T-helper 2 cell treated with Interferon-gamma antibody and Interleukin-4, amounts not matched to agents 5 μg/mL and 100 μg/mL, for 36 hours (primary cell): ENCODE data around the gene SPATA2L.
"Not testable (repeated sequence)": the region's sequence is repeated elsewhere in the genome, so short reads cannot be mapped to it uniquely, and the experiment has no call there.

Experiments used
- DNase-seq: peaks from one replicate; pipeline ENCODE4 v3.0.0; 2021; ENCODE audit warnings: low spot score
- H3K27ac Mint-ChIP-seq: one replicate; pipeline ENCODE4 v1.8.0; 2021; ENCODE audit warnings: mild to moderate bottlenecking, mixed read lengths
- H3K27me3 Mint-ChIP-seq: one replicate; pipeline ENCODE4 v1.8.0; 2021; ENCODE audit warnings: low read depth, mixed read lengths
- H3K36me3 Mint-ChIP-seq: one replicate; pipeline ENCODE4 v1.8.0; 2021; ENCODE audit warnings: low read depth, mixed read lengths
- H3K4me1 Mint-ChIP-seq: one replicate; pipeline ENCODE4 v1.8.0; 2021; ENCODE audit warnings: low read depth, mixed read lengths
- H3K4me3 Mint-ChIP-seq: one replicate; pipeline ENCODE4 v1.8.0; 2022; ENCODE audit warnings: mild to moderate bottlenecking, moderate library complexity, mixed read lengths
- H3K9me3 Mint-ChIP-seq: one replicate; pipeline ENCODE4 v1.8.0; 2021; ENCODE audit warnings: mixed read lengths

SPATA2L gene

GRCh38 chr16:89706518-89707260, 5.2 kb upstream of the SPATA2L start:
- no peak overlapping the region for H3K27ac Mint-ChIP-seq
- H3K4me1 Mint-ChIP-seq: peaks cover 8% of the 10 kb centered on the region
- H3K36me3 Mint-ChIP-seq: no peaks in the 10 kb centered on the region
- DNase-seq: no peak
- H3K9me3 Mint-ChIP-seq: no peaks in the 10 kb centered on the region
- no peak overlapping the region for H3K4me3 Mint-ChIP-seq
- no peaks in the 10 kb centered on the region for H3K27me3 Mint-ChIP-seq

DNA sequence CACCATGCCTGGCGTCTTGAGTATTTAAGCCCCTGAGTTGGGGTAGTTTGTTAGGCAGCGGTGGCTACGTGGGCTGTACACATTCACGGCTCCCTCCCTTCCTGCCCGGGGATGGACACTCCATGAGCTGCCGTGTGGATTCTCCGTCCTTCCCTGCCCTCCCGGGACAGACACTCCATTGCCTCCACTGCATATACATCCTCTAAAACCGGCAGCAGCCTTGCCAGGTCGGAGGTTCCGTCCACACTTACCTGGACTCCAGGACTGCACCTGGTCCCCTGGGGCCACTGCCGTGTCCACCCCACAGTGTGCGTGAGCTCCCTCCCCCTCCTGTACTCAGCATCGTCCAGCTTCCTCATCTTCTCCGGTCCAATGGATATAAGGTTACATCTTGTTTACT, 3.5 kb upstream of the SPATA2L start:
- peaks cover 11% of the 10 kb centered on the region for H3K4me1 Mint-ChIP-seq
- no peak for DNase-seq
- H3K27ac Mint-ChIP-seq: no peak overlapping the region
- H3K9me3 Mint-ChIP-seq: no peaks in the 10 kb centered on the region
- no peaks in the 10 kb centered on the region for H3K27me3 Mint-ChIP-seq
- peaks cover 1% of the 10 kb centered on the region for H3K36me3 Mint-ChIP-seq
- H3K4me3 Mint-ChIP-seq: no peak overlapping the region

- no peak overlapping the region for H3K4me3 Mint-ChIP-seq
- DNase-seq: no peak
- H3K4me1 Mint-ChIP-seq: peaks cover 13% of the 10 kb centered on the region
- H3K27ac Mint-ChIP-seq: no peak overlapping the region
- H3K27me3 Mint-ChIP-seq: no peaks in the 10 kb centered on the region
- H3K9me3 Mint-ChIP-seq: no peaks in the 10 kb centered on the region
- H3K36me3 Mint-ChIP-seq: peaks cover 3% of the 10 kb centered on the region
These were observed 2.8 kb upstream of the SPATA2L start for GRCh38 chr16:89704281-89704680.

GRCh38 chr16:89700649-89701424, 668 bp downstream of the SPATA2L start:
- peak overlapping the region; percentile 87 for H3K27ac Mint-ChIP-seq
- H3K4me3 Mint-ChIP-seq: peak overlapping the region; percentile 73
- H3K36me3 Mint-ChIP-seq: peaks cover 3% of the 10 kb centered on the region
- peaks cover 14% of the 10 kb centered on the region for H3K4me1 Mint-ChIP-seq
- H3K9me3 Mint-ChIP-seq: no peaks in the 10 kb centered on the region
- H3K27me3 Mint-ChIP-seq: no peaks in the 10 kb centered on the region
- DNase-seq: peak; percentile 54

GRCh38 chr16:89700100-89700648, 1.3 kb downstream of the SPATA2L start:
- peak overlapping the region; percentile 72 for H3K27ac Mint-ChIP-seq
- H3K4me3 Mint-ChIP-seq: peak overlapping the region; percentile 64
- DNase-seq: peak; percentile 97
- H3K4me1 Mint-ChIP-seq: peaks cover 12% of the 10 kb centered on the region
- H3K27me3 Mint-ChIP-seq: no peaks in the 10 kb centered on the region
- peaks cover 3% of the 10 kb centered on the region for H3K36me3 Mint-ChIP-seq
- no peaks in the 10 kb centered on the region for H3K9me3 Mint-ChIP-seq

DNA sequence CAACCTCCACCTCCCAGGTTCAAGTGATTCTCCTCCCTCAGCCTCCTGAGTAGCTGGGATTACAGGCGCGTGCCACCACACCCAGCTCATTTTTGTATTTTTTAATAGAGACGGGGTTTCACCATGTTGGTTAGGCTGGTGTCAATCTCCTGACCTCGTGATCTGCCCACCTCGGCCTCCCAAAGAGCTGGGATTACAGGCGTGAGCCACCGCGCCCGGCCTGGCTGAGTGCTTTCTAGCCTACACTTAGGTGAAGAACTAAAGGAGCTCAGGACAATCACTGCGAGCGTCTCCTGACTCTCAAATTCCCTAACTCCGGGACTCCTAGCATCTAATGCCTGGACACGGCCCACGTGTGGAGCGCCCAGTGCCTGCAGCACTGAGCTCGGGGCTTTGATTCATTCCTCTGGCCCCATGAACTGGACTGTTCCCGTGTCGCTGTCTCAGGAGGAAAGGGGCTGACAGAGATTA, 1.8 kb downstream of the SPATA2L start:
- H3K4me1 Mint-ChIP-seq: peaks cover 12% of the 10 kb centered on the region
- DNase-seq, H3K9me3 Mint-ChIP-seq, H3K27me3 Mint-ChIP-seq, H3K27ac Mint-ChIP-seq, H3K36me3 Mint-ChIP-seq: not testable (repeated sequence)
- peak overlapping the region; percentile 64 for H3K4me3 Mint-ChIP-seq

GRCh38 chr16:89698717-89699116, 2.8 kb downstream of the SPATA2L start:
- H3K27ac Mint-ChIP-seq, H3K4me3 Mint-ChIP-seq, DNase-seq, H3K27me3 Mint-ChIP-seq, H3K36me3 Mint-ChIP-seq, H3K9me3 Mint-ChIP-seq: not testable (repeated sequence)
- H3K4me1 Mint-ChIP-seq: peaks cover 12% of the 10 kb centered on the region

- H3K27ac Mint-ChIP-seq: no peak overlapping the region
- no peaks in the 10 kb centered on the region for H3K9me3 Mint-ChIP-seq
- H3K4me3 Mint-ChIP-seq: no peak overlapping the region
- peaks cover 11% of the 10 kb centered on the region for H3K36me3 Mint-ChIP-seq
- no peak for DNase-seq
- no peaks in the 10 kb centered on the region for H3K27me3 Mint-ChIP-seq
- H3K4me1 Mint-ChIP-seq: peaks cover 12% of the 10 kb centered on the region
These were observed 3.7 kb downstream of the SPATA2L start for GRCh38 chr16:89697616-89698331.

- Mint-ChIP-seq H3K4me1 (peaks cover 9% of the 10 kb centered on the region), H3K27ac (no peak overlapping the region), H3K9me3 (no peaks in the 10 kb centered on the region)
These were observed 4.3 kb downstream of the SPATA2L start for GRCh38 chr16:89697161-89697615.

GRCh38 chr16:89696670-89697128, 4.8 kb downstream of the SPATA2L start:
- Mint-ChIP-seq H3K27ac (no peak overlapping the region), H3K9me3 (no peaks in the 10 kb centered on the region), H3K4me3 (no peak overlapping the region), H3K36me3 (peaks cover 11% of the 10 kb centered on the region), H3K4me1 (peaks cover 9% of the 10 kb centered on the region), H3K27me3 (no peaks in the 10 kb centered on the region)
- peak; percentile 32 for DNase-seq

More at GRCh38 chr16:89697161-89697615, 4.3 kb downstream of the SPATA2L start:
- Mint-ChIP-seq H3K36me3 (peaks cover 11% of the 10 kb centered on the region), H3K4me3 (no peak overlapping the region), H3K27me3 (no peaks in the 10 kb centered on the region)
- DNase-seq: no peak

GRCh38 chr16:89695875-89696669, 5.4 kb downstream of the SPATA2L start:
- peaks cover 15% of the 10 kb centered on the region for H3K36me3 Mint-ChIP-seq
- H3K27me3 Mint-ChIP-seq: no peaks in the 10 kb centered on the region
- no peak for DNase-seq
- H3K4me1 Mint-ChIP-seq: peaks cover 9% of the 10 kb centered on the region
- H3K27ac Mint-ChIP-seq: no peak overlapping the region
- H3K9me3 Mint-ChIP-seq: no peaks in the 10 kb centered on the region
- H3K4me3 Mint-ChIP-seq: no peak overlapping the region

GRCh38 chr16:89695086-89695874, 6.2 kb downstream of the SPATA2L start:
- Mint-ChIP-seq H3K9me3 (no peaks in the 10 kb centered on the region), H3K4me1 (peaks cover 7% of the 10 kb centered on the region), H3K36me3 (peaks cover 20% of the 10 kb centered on the region), H3K27me3 (no peaks in the 10 kb centered on the region), H3K27ac (no peak overlapping the region), H3K4me3 (no peak overlapping the region)
- DNase-seq: no peak
